HepG2 (cell line): Measurements from ENCODE around the gene FMNL1. TPM values are rescaled to one million over a fixed set of nuclear protein-coding genes. Genes with fewer than 3 reads are reported as not detected.

Experiments
- BHLHE40 ChIP-seq: IDR thresholded peaks from 2 replicates; pipeline ENCODE4 v1.6.1; 2011; ENCODE audit warnings: low read length, improper control_type of control experiment
- CBX2 ChIP-seq, 2 experiments: fragments of 200-600 bp in 1 of 2; sonication (generic); formaldehyde crosslinking in 1 of 2; IDR thresholded peaks; 2 replicates each; pipeline versions ENCODE4 v1.7.0 to v1.8.1; 2018 to 2022; ENCODE audit warnings: low read depth in 2 of 2, low read length in 1 of 2, mild to moderate bottlenecking in 1 of 2, missing genetic modification reagents in 1 of 2
- CREM ChIP-seq, 2 experiments: sonication (generic) in 1 of 2; formaldehyde crosslinking in 1 of 2; IDR thresholded peaks; 2 replicates each; pipeline versions ENCODE4 v1.4.0 to v1.6.1; 2016 to 2020; ENCODE audit warnings: antibody characterized with exemption in 1 of 2, mild to moderate bottlenecking in 1 of 2, missing genetic modification reagents in 1 of 2
- CSRNP2 ChIP-seq: sonication (generic); formaldehyde crosslinking; conservative IDR thresholded peaks from 2 replicates; pipeline ENCODE4 v1.8.0; 2022; ENCODE audit warnings: low read depth, missing genetic modification reagents
- DZIP1 ChIP-seq: sonication (generic); formaldehyde crosslinking; IDR thresholded peaks from 2 replicates; pipeline ENCODE4 v1.5.0; 2020; ENCODE audit warnings: mild to moderate bottlenecking, missing genetic modification reagents
- GPBP1L1 ChIP-seq: sonication (generic); formaldehyde crosslinking; IDR thresholded peaks from 2 replicates; pipeline ENCODE4 v1.5.0; 2020; ENCODE audit warnings: mild to moderate bottlenecking, missing genetic modification reagents
- NCOA1 ChIP-seq: sonication (generic); formaldehyde crosslinking; IDR thresholded peaks from 2 replicates; pipeline ENCODE4 v1.9.0; 2021; ENCODE audit warnings: missing genetic modification reagents
- SNRNP70 ChIP-seq: fragments of 200-400 bp; formaldehyde crosslinking; IDR thresholded peaks from 2 replicates; pipeline ENCODE4 v1.6.1; 2017; ENCODE audit warnings: mild to moderate bottlenecking, low read depth, low read length, moderate library complexity
- SRSF4 ChIP-seq: fragments of 200-400 bp; formaldehyde crosslinking; IDR thresholded peaks from one replicate; pipeline ENCODE4 v1.6.1; 2018; ENCODE audit warnings: mild to moderate bottlenecking, low read depth, low read length, moderate library complexity; ENCODE audit not compliant: poor library complexity, severe bottlenecking
- ZMYM3 ChIP-seq: sonication (generic); formaldehyde crosslinking; IDR thresholded peaks from 2 replicates; pipeline ENCODE4 v1.5.1; 2020; ENCODE audit warnings: mild to moderate bottlenecking, missing genetic modification reagents
- ZNF101 ChIP-seq: sonication (generic); formaldehyde crosslinking; IDR thresholded peaks from 2 replicates; pipeline ENCODE4 v1.4.0; 2020; ENCODE audit warnings: mild to moderate bottlenecking, low read depth, missing genetic modification reagents, borderline replicate concordance
- ZNF207 ChIP-seq: fragments of 450-650 bp; IDR thresholded peaks from 2 replicates; pipeline ENCODE4 v1.6.1; 2016; ENCODE audit warnings: antibody characterized with exemption, borderline replicate concordance
- ZNF292 ChIP-seq: sonication (generic); formaldehyde crosslinking; IDR thresholded peaks from 2 replicates; pipeline ENCODE4 v1.8.1; 2022; ENCODE audit warnings: mild to moderate bottlenecking, low read depth, missing genetic modification reagents, borderline replicate concordance
- ZNF83 ChIP-seq: sonication (generic); formaldehyde crosslinking; IDR thresholded peaks from 2 replicates; pipeline ENCODE4 v1.4.0; 2020; ENCODE audit warnings: missing genetic modification reagents, mild to moderate bottlenecking, borderline replicate concordance
- ZNF841 ChIP-seq: sonication (generic); formaldehyde crosslinking; IDR thresholded peaks from 2 replicates; pipeline ENCODE4 v1.8.1; 2023; ENCODE audit warnings: missing genetic modification reagents, borderline replicate concordance
- polyA plus RNA-seq, 8 experiments: library from polyadenylated mRNA; depleted of rRNA in 3 of 8; stranded (reverse) in 7 of 8; unstranded in 1 of 8; fragments of >200 nt; fragmentation: Illumina TruSeq in 4 of 8; extraction: Trizol in 4 of 8; gene quantifications; 2 replicates each; pipeline versions ENCODE4 v1.2.1 to v1.2.3, GENCODE V29; 2011 to 2016; ENCODE audit warnings: low read depth in 4 of 8, missing spikeins in 1 of 8, mixed read lengths in 1 of 8; ENCODE audit not compliant: insufficient read depth in 1 of 8
- total RNA-seq, 5 experiments: library from RNA; depleted of rRNA; stranded (reverse); fragments of >200 nt; fragmentation: Illumina TruSeq; extraction: Trizol; gene quantifications; 2 replicates each; pipeline ENCODE4 v1.2.3, GENCODE V29; 2016; ENCODE audit warnings: low read depth in 1 of 5
- TF ChIP-seq, protein P1 (sequence below): IDR thresholded peaks from 2 replicates; pipeline ENCODE4 v1.6.1; 2016
- TF ChIP-seq, protein P2 (sequence below): sonication (generic); formaldehyde crosslinking; IDR thresholded peaks from 2 replicates; pipeline ENCODE4 v1.4.0; 2020; ENCODE audit warnings: missing genetic modification reagents
- TF ChIP-seq, protein P3 (sequence below): sonication (generic); formaldehyde crosslinking; IDR thresholded peaks from 2 replicates; pipeline ENCODE4 v1.8.1; 2023; ENCODE audit warnings: mild to moderate bottlenecking, inconsistent platforms, moderate library complexity, missing genetic modification reagents, borderline replicate concordance

The FMNL1 gene
- total and polyA plus RNA-seq, 2 of the 13 experiments (the other 11 are each of a cell fraction or from before 2014, with no cell fraction given), result 0.53 to 0.70 TPM

- TF ChIP-seq, protein P1, sequence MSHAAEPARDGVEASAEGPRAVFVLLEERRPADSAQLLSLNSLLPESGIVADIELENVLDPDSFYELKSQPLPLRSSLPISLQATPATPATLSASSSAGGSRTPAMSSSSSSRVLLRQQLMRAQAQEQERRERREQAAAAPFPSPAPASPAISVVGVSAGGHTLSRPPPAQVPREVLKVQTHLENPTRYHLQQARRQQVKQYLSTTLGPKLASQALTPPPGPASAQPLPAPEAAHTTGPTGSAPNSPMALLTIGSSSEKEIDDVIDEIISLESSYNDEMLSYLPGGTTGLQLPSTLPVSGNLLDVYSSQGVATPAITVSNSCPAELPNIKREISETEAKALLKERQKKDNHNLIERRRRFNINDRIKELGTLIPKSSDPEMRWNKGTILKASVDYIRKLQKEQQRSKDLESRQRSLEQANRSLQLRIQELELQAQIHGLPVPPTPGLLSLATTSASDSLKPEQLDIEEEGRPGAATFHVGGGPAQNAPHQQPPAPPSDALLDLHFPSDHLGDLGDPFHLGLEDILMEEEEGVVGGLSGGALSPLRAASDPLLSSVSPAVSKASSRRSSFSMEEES, result no peak
- TF ChIP-seq CREM (IDR thresholded peaks at IDR 0.05), result no peak
- no peak for TF ChIP-seq CREM (CRISPR knock-in tag; IDR thresholded peaks at IDR 0.05)
- TF ChIP-seq GPBP1L1 (CRISPR knock-in tag), result no peak
- TF ChIP-seq DZIP1 (CRISPR knock-in tag), result no peak
- TF ChIP-seq NCOA1 (CRISPR knock-in tag), result no peak
- TF ChIP-seq ZNF83, result no peak
- TF ChIP-seq ZNF292, result no peak
- no peak for TF ChIP-seq ZNF841 (CRISPR knock-in tag)
- TF ChIP-seq CSRNP2 (CRISPR knock-in tag), result no peak
- TF ChIP-seq, protein P2, sequence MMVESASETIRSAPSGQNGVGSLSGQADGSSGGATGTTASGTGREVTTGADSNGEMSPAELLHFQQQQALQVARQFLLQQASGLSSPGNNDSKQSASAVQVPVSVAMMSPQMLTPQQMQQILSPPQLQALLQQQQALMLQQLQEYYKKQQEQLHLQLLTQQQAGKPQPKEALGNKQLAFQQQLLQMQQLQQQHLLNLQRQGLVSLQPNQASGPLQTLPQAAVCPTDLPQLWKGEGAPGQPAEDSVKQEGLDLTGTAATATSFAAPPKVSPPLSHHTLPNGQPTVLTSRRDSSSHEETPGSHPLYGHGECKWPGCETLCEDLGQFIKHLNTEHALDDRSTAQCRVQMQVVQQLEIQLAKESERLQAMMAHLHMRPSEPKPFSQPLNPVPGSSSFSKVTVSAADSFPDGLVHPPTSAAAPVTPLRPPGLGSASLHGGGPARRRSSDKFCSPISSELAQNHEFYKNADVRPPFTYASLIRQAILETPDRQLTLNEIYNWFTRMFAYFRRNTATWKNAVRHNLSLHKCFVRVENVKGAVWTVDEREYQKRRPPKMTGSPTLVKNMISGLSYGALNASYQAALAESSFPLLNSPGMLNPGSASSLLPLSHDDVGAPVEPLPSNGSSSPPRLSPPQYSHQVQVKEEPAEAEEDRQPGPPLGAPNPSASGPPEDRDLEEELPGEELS, result no peak
- no peak for TF ChIP-seq ZNF207
- TF ChIP-seq SNRNP70, result no peak
- no peak for TF ChIP-seq ZMYM3 (CRISPR knock-in tag)
- TF ChIP-seq SRSF4, result no peak
- TF ChIP-seq CBX2 (IDR thresholded peaks at IDR 0.05; ENCODE audit: low read depth, low read length), result no peak
- no peak for TF ChIP-seq CBX2 (CRISPR knock-in tag; IDR thresholded peaks at IDR 0.05; ENCODE audit: low read depth)
- TF ChIP-seq BHLHE40, result no peak
- TF ChIP-seq, protein P3, sequence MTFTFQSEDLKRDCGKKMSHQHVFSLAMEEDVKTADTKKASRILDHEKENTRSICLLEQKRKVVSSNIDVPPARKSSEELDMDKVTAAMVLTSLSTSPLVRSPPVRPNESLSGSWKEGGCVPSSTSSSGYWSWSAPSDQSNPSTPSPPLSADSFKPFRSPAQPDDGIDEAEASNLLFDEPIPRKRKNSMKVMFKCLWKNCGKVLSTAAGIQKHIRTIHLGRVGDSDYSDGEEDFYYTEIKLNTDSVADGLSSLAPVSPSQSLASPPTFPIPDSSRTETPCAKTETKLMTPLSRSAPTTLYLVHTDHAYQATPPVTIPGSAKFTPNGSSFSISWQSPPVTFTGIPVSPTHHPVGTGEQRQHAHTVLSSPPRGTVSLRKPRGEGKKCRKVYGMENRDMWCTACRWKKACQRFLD, result no peak
- no peak for TF ChIP-seq ZNF101 (CRISPR knock-in tag)
Observed at GRCh38 chr17:45277216-45277849, 55.6 kb downstream of the FMNL1 start (continued).
